ENCODE results near the gene NTSR1. TPM values are rescaled to one million over a fixed set of nuclear protein-coding genes. Genes with fewer than 3 reads are reported as not detected.

The NTSR1 gene
- total and polyA plus RNA-seq, 8 donors = 0.06 to 15.9 (median 0.28) TPM; not detected in 5

DNA sequence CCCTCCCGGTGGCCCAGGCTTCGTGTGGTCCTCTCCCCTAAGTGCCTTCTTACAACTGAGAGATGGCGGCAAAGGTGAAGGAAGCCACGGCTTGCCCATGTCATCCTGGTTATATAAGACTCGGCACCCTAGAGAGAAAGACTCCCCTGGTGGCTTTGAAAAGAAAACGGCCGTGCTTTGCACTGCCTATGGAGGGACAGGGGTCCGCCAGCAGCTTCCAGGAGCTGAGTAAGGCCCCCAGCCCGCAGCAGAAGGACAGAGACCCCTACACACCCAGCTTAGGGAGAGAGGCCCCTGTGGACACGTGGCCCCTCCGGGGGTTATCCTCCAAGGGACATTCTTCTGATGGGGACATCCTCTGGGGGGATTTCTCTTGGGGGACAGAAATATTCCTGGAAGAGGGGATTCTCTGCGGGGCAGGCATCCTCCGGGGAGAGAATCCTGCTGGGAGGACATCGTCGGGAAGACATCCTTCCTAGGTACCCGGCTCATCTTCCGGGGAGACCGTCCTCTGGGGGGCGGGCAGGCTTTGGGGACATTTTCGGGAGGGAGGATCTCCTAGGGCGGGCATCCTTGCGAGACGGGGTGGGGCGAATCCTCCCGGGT lies 95.5 kb downstream of the NTSR1 start:
- no peaks in the 10 kb centered on the region for H3K27me3 ChIP-seq
- TF ChIP-seq EP300 (IDR thresholded peaks at IDR 0.05) = no peak
- no peak for TF ChIP-seq POLR2AphosphoS5 (IDR thresholded peaks at IDR 0.05)
- no peak for TF ChIP-seq POLR2A (IDR thresholded peaks at IDR 0.05)
- TF ChIP-seq, protein P1, sequence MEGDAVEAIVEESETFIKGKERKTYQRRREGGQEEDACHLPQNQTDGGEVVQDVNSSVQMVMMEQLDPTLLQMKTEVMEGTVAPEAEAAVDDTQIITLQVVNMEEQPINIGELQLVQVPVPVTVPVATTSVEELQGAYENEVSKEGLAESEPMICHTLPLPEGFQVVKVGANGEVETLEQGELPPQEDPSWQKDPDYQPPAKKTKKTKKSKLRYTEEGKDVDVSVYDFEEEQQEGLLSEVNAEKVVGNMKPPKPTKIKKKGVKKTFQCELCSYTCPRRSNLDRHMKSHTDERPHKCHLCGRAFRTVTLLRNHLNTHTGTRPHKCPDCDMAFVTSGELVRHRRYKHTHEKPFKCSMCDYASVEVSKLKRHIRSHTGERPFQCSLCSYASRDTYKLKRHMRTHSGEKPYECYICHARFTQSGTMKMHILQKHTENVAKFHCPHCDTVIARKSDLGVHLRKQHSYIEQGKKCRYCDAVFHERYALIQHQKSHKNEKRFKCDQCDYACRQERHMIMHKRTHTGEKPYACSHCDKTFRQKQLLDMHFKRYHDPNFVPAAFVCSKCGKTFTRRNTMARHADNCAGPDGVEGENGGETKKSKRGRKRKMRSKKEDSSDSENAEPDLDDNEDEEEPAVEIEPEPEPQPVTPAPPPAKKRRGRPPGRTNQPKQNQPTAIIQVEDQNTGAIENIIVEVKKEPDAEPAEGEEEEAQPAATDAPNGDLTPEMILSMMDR (IDR thresholded peaks at IDR 0.05) = no peak
- H3K27ac ChIP-seq = peak overlapping the region; percentile 32 to 94 (median 93)
- WGBS, 5 donors = 19 to 38% (median 22%) methylated on average over 13 to 25 of the region's 25 CpGs
- H3K4me3 ChIP-seq = peak overlapping the region; percentile 91 to 99 (median 94)
- intact Hi-C loops (cut with DNase I; ENCODE audit: low total_unique reads) = no loop called here
- H3K4me1 ChIP-seq = peaks cover 23 to 52% (median 43%) of the 10 kb centered on the region in 4 donors
- no peak for DNase-seq
- peaks cover 31 to 51% (median 47%) of the 10 kb centered on the region in 4 donors for H3K36me3 ChIP-seq
- H3K9me3 ChIP-seq = no peaks in the 10 kb centered on the region

DNA sequence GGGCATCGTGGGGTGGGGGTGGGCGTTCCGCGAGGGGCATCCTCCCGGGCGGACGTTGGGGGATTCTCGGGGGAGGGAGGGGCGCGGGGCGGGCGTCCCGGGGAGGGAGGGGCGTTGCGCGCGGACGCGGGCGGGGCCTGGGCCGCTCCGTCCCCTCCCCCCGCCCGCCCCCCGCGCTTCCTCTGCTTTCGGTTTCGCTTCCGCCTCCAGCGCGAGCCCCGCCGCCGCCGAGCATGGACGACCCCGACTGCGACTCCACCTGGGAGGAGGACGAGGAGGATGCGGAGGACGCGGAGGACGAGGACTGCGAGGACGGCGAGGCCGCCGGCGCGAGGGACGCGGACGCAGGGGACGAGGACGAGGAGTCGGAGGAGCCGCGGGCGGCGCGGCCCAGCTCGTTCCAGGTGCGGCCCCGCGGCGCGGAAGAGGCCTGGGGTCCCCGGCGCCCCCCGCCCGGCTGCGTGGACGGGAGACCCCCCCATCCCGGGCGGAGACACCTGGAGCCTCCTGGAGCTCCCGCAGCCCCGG lies 96.1 kb downstream of the NTSR1 start, which contains the start of gene OGFR:
TSS of gene OGFR (plus strand) at position 209 of the 528 bp plus-strand sequence. CDS start at position 234, 25 bp downstream.
- intact Hi-C loops (cut with DNase I; ENCODE audit: low total_unique reads) = no loop called here

DNA sequence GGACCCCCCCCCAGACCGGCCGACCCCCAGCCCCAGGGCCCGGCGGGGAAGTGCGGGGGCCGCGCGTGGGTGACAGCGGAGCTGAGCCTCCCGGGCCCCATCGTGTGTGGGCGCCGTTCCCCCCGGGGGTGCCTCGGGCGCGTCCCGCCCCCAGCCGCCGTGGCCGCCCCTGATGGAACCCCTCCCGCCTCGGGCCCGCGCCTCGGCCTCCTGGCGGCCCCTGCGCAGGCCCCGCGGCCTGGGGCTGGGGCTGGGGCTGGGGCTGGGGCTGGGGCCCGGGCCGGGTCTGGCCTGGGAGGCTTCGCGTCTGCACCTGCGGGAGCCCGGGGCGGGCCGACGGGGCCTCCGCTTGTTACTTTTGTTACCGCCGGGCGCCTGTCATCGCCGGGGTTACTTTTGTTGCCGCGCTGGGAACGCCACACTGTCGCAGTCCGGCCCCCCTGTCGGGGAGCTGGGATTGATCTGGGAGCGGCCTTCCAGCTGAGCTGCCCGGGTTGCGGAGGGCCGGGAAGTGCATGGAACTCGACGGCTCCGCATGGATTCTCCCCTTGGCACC lies 96.6 kb downstream of the NTSR1 start:
- Histone ChIP-seq H3K9me3 (no peaks in the 10 kb centered on the region), H3K4me3 (peak overlapping the region; percentile 91 to 99 (median 94)), H3K36me3 (peaks cover 33 to 51% (median 47%) of the 10 kb centered on the region in 4 donors), H3K27me3 (no peaks in the 10 kb centered on the region), H3K4me1 (peaks cover 23 to 52% (median 43%) of the 10 kb centered on the region in 4 donors), H3K27ac (peak overlapping the region; percentile 89 to 94 (median 93))
- DNase-seq = peak in 1 of 2 donors; percentile 66
- WGBS, 5 donors = 0 to 1% (median 0%) methylated on average over 13 to 58 of the region's 58 CpGs
- TF ChIP-seq POLR2A (IDR thresholded peaks at IDR 0.05) = no peak
- TF ChIP-seq, protein P1 (IDR thresholded peaks at IDR 0.05) = no peak
- intact Hi-C loops (cut with DNase I; ENCODE audit: low total_unique reads) = no loop called here

More for the DNA sequence above, 96.1 kb downstream of the NTSR1 start, which contains the start of gene OGFR:
- peak within 1 kb of the TSS; percentile 89 to 94 (median 93) for H3K27ac ChIP-seq
- peak within 1 kb of the TSS; percentile 91 to 99 (median 94) for H3K4me3 ChIP-seq
- H3K36me3 ChIP-seq = peaks cover 31 to 51% (median 47%) of the 10 kb centered on the region in 4 donors
- H3K27me3 ChIP-seq = no peaks in the 10 kb centered on the region
- 0 to 1% (median 0%) methylated on average over 28 to 72 of the region's 77 CpGs for WGBS, 5 donors
- no peaks in the 10 kb centered on the region for H3K9me3 ChIP-seq
- peak; percentile 69 to 90 for DNase-seq
- peaks cover 23 to 52% (median 43%) of the 10 kb centered on the region in 4 donors for H3K4me1 ChIP-seq
- TF ChIP-seq, protein P1 (IDR thresholded peaks at IDR 0.05) = no peak
- TF ChIP-seq POLR2AphosphoS5 (IDR thresholded peaks at IDR 0.05) = peak; percentile 36 to 91 (median 89)

- H3K36me3 ChIP-seq = peaks cover 33 to 51% (median 47%) of the 10 kb centered on the region in 4 donors
- H3K9me3 ChIP-seq = no peaks in the 10 kb centered on the region
- H3K4me3 ChIP-seq = peak overlapping the region; percentile 91 to 99 (median 94)
- H3K27me3 ChIP-seq = no peaks in the 10 kb centered on the region
- intact Hi-C loops (cut with DNase I; ENCODE audit: low total_unique reads) = no loop called here
- WGBS, 5 donors = 24 to 44% (median 28%) methylated on average over 15 to 25 of the region's 25 CpGs
- peak overlapping the region in 4 of 5 donors; percentile 93 to 94 (median 94) for H3K27ac ChIP-seq
- TF ChIP-seq POLR2A (IDR thresholded peaks at IDR 0.05) = no peak
- no peak for TF ChIP-seq EP300 (IDR thresholded peaks at IDR 0.05)
- no peak for TF ChIP-seq POLR2AphosphoS5 (IDR thresholded peaks at IDR 0.05)
- TF ChIP-seq, protein P1 (IDR thresholded peaks at IDR 0.05) = no peak
- H3K4me1 ChIP-seq = peaks cover 23 to 52% (median 43%) of the 10 kb centered on the region in 4 donors
- no peak for DNase-seq
Observed at GRCh38 chr20:62805711-62806382, 97.2 kb downstream of the NTSR1 start.
